ENCODE results near the gene TTC33.

Gene TTC33

GRCh38 chr5:40623480-40624420 lies 132.0 kb downstream of the TTC33 start:
- Histone ChIP-seq H3K27me3 (replicated peaks; ENCODE audit: control insufficient read depth, insufficient read depth, low read length, poor library complexity, severe bottlenecking) (no peaks in the 10 kb centered on the region), H3K27ac (ENCODE audit: insufficient read depth, low read length, poor library complexity, severe bottlenecking) (peak overlapping the region; percentile 36), H3K36me3 (ENCODE audit: control insufficient read depth, insufficient read depth, low read length) (no peaks in the 10 kb centered on the region), H3K9me3 (ENCODE audit: control insufficient read depth, low read length) (no peaks in the 10 kb centered on the region), H3K4me1 (ENCODE audit: control insufficient read depth, insufficient read depth, low read length, poor library complexity, severe bottlenecking) (peaks cover 21% of the 10 kb centered on the region), H3K4me3 (ENCODE audit: insufficient read depth, low read depth, low read length, poor library complexity, severe bottlenecking) (no peak overlapping the region)
- DNase-seq, result peak in 2 of 3 donors; percentile 0 to 18

DNA sequence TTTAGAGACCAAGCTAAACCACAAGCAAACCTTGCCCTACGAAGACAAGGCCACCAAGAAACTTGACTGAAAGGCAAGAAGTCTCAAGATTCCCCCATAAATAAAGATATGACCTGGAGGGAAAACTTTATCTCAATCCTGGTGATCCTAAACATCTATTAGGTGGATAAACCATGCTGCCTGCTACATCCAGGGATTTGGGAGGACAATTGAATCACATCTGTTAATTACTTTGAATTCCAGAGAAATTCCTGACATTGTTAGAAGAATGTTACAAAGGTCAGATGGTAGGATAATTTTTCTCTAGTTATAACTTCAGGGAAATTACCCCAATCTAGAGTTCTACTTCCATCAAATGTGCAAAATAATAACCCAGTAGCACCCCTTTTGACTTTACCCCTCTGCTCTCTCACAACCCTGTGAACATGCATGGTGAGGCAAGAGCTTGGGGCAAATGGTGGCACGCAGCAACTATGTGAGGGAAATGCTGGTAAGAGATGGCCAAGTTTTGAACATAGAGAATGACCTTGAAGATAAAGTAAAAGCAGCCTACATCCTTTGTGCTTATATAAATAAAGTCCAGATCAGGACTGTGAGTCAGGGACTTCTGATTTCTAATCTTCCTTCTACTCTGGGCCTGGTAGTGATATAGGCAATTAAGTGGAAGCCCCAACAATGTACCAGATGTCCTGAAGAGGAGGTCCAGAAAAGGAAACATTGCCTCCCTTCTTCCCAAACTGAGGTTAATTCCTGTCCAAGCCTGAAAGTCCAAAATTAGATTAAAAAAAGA lies 133.1 kb downstream of the TTC33 start:
- H3K36me3 ChIP-seq (ENCODE audit: control insufficient read depth, insufficient read depth, low read length), result no peaks in the 10 kb centered on the region
- H3K9me3 ChIP-seq (ENCODE audit: control insufficient read depth, low read length), result no peaks in the 10 kb centered on the region
- H3K27me3 ChIP-seq (replicated peaks; ENCODE audit: control insufficient read depth, insufficient read depth, low read length, poor library complexity, severe bottlenecking), result no peaks in the 10 kb centered on the region
- peaks cover 21% of the 10 kb centered on the region for H3K4me1 ChIP-seq (ENCODE audit: control insufficient read depth, insufficient read depth, low read length, poor library complexity, severe bottlenecking)
- DNase-seq, result no peak
- H3K4me3 ChIP-seq (ENCODE audit: insufficient read depth, low read depth, low read length, poor library complexity, severe bottlenecking), result no peak overlapping the region
- peak overlapping the region; percentile 36 for H3K27ac ChIP-seq (ENCODE audit: insufficient read depth, low read length, poor library complexity, severe bottlenecking)

GRCh38 chr5:40619421-40619820 lies 136.3 kb downstream of the TTC33 start:
- H3K27ac ChIP-seq (ENCODE audit: insufficient read depth, low read length, poor library complexity, severe bottlenecking), result no peak overlapping the region
- no peak overlapping the region for H3K4me3 ChIP-seq (ENCODE audit: insufficient read depth, low read depth, low read length, poor library complexity, severe bottlenecking)
- no peaks in the 10 kb centered on the region for H3K9me3 ChIP-seq (ENCODE audit: control insufficient read depth, low read length)
- no peak for DNase-seq
- no peaks in the 10 kb centered on the region for H3K27me3 ChIP-seq (replicated peaks; ENCODE audit: control insufficient read depth, insufficient read depth, low read length, poor library complexity, severe bottlenecking)
- H3K36me3 ChIP-seq (ENCODE audit: control insufficient read depth, insufficient read depth, low read length), result no peaks in the 10 kb centered on the region
- H3K4me1 ChIP-seq (ENCODE audit: control insufficient read depth, insufficient read depth, low read length, poor library complexity, severe bottlenecking), result peaks cover 26% of the 10 kb centered on the region

DNA sequence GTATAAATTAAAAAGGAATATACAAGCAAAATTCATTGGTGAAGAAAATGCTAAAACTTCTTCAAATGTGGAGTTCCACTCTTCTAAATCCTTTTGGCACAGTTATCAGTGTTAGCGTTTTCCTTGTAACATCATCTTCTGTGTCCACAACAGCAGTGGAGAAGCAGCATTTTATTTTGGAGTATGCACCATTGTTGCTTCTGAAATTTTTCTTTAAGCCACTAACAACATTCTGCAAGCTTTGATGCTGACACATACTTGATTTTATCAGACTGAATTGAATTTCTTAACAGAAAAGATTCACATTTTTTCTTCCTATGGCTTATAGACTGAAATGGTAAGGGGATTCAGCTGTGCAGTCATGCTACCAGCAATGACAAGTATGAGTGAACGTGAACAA lies 136.8 kb downstream of the TTC33 start:
- H3K9me3 ChIP-seq (ENCODE audit: control insufficient read depth, low read length), result no peaks in the 10 kb centered on the region
- H3K27ac ChIP-seq (ENCODE audit: insufficient read depth, low read length, poor library complexity, severe bottlenecking), result no peak overlapping the region
- H3K36me3 ChIP-seq (ENCODE audit: control insufficient read depth, insufficient read depth, low read length), result no peaks in the 10 kb centered on the region
- DNase-seq, result no peak
- H3K27me3 ChIP-seq (replicated peaks; ENCODE audit: control insufficient read depth, insufficient read depth, low read length, poor library complexity, severe bottlenecking), result no peaks in the 10 kb centered on the region
- H3K4me1 ChIP-seq (ENCODE audit: control insufficient read depth, insufficient read depth, low read length, poor library complexity, severe bottlenecking), result peaks cover 26% of the 10 kb centered on the region
- no peak overlapping the region for H3K4me3 ChIP-seq (ENCODE audit: insufficient read depth, low read depth, low read length, poor library complexity, severe bottlenecking)

- Histone ChIP-seq H3K9me3 (ENCODE audit: control insufficient read depth, low read length) (no peaks in the 10 kb centered on the region), H3K4me1 (ENCODE audit: control insufficient read depth, insufficient read depth, low read length, poor library complexity, severe bottlenecking) (peaks cover 7% of the 10 kb centered on the region), H3K27me3 (replicated peaks; ENCODE audit: control insufficient read depth, insufficient read depth, low read length, poor library complexity, severe bottlenecking) (no peaks in the 10 kb centered on the region), H3K4me3 (ENCODE audit: insufficient read depth, low read depth, low read length, poor library complexity, severe bottlenecking) (no peak overlapping the region), H3K36me3 (ENCODE audit: control insufficient read depth, insufficient read depth, low read length) (no peaks in the 10 kb centered on the region), H3K27ac (ENCODE audit: insufficient read depth, low read length, poor library complexity, severe bottlenecking) (no peak overlapping the region)
- DNase-seq, result no peak
Observed at GRCh38 chr5:40616781-40617180, 139.0 kb downstream of the TTC33 start.

- Histone ChIP-seq H3K4me1 (ENCODE audit: control insufficient read depth, insufficient read depth, low read length, poor library complexity, severe bottlenecking) (peaks cover 5% of the 10 kb centered on the region), H3K27me3 (replicated peaks; ENCODE audit: control insufficient read depth, insufficient read depth, low read length, poor library complexity, severe bottlenecking) (no peaks in the 10 kb centered on the region), H3K27ac (ENCODE audit: insufficient read depth, low read length, poor library complexity, severe bottlenecking) (no peak overlapping the region), H3K4me3 (ENCODE audit: insufficient read depth, low read depth, low read length, poor library complexity, severe bottlenecking) (no peak overlapping the region), H3K9me3 (ENCODE audit: control insufficient read depth, low read length) (no peaks in the 10 kb centered on the region), H3K36me3 (ENCODE audit: control insufficient read depth, insufficient read depth, low read length) (no peaks in the 10 kb centered on the region)
- no peak for DNase-seq
Observed at GRCh38 chr5:40615586-40616170, 140.1 kb downstream of the TTC33 start.

- Histone ChIP-seq H3K9me3 (ENCODE audit: control insufficient read depth, low read length) (no peaks in the 10 kb centered on the region), H3K27ac (ENCODE audit: insufficient read depth, low read length, poor library complexity, severe bottlenecking) (no peak overlapping the region), H3K27me3 (replicated peaks; ENCODE audit: control insufficient read depth, insufficient read depth, low read length, poor library complexity, severe bottlenecking) (no peaks in the 10 kb centered on the region), H3K4me1 (ENCODE audit: control insufficient read depth, insufficient read depth, low read length, poor library complexity, severe bottlenecking) (peaks cover 5% of the 10 kb centered on the region), H3K4me3 (ENCODE audit: insufficient read depth, low read depth, low read length, poor library complexity, severe bottlenecking) (no peak overlapping the region), H3K36me3 (ENCODE audit: control insufficient read depth, insufficient read depth, low read length) (no peaks in the 10 kb centered on the region)
- no peak for DNase-seq
Observed at GRCh38 chr5:40614923-40615585, 140.7 kb downstream of the TTC33 start.

GRCh38 chr5:40614466-40614865 lies 141.3 kb downstream of the TTC33 start:
- no peaks in the 10 kb centered on the region for H3K9me3 ChIP-seq (ENCODE audit: control insufficient read depth, low read length)
- H3K27me3 ChIP-seq (replicated peaks; ENCODE audit: control insufficient read depth, insufficient read depth, low read length, poor library complexity, severe bottlenecking), result no peaks in the 10 kb centered on the region
- no peak overlapping the region for H3K27ac ChIP-seq (ENCODE audit: insufficient read depth, low read length, poor library complexity, severe bottlenecking)
- no peaks in the 10 kb centered on the region for H3K36me3 ChIP-seq (ENCODE audit: control insufficient read depth, insufficient read depth, low read length)
- no peak overlapping the region for H3K4me3 ChIP-seq (ENCODE audit: insufficient read depth, low read depth, low read length, poor library complexity, severe bottlenecking)
- no peak for DNase-seq
- peaks cover 5% of the 10 kb centered on the region for H3K4me1 ChIP-seq (ENCODE audit: control insufficient read depth, insufficient read depth, low read length, poor library complexity, severe bottlenecking)

DNA sequence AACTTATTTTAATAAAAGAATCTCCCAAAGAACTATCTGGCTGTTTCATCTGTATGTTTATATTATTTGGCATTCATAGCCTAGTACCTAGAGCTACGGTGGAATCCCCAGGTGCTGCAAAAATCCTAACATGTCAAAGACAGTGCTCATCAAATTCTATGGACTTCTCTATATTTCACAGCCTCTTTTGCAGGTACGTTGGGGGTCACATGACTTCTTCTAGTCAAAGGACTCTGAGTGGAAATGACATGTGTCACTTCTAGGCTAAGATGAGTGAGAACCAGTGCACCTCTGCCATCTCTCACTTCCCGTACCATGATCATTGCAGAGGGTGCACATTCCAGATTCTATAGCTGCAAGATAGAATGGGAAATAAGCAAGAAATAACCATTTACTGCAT lies 148.6 kb downstream of the TTC33 start:
- Histone ChIP-seq H3K36me3 (ENCODE audit: control insufficient read depth, insufficient read depth, low read length) (no peaks in the 10 kb centered on the region), H3K4me3 (ENCODE audit: insufficient read depth, low read depth, low read length, poor library complexity, severe bottlenecking) (no peak overlapping the region), H3K27ac (ENCODE audit: insufficient read depth, low read length, poor library complexity, severe bottlenecking) (no peak overlapping the region), H3K9me3 (ENCODE audit: control insufficient read depth, low read length) (no peaks in the 10 kb centered on the region), H3K27me3 (replicated peaks; ENCODE audit: control insufficient read depth, insufficient read depth, low read length, poor library complexity, severe bottlenecking) (no peaks in the 10 kb centered on the region), H3K4me1 (ENCODE audit: control insufficient read depth, insufficient read depth, low read length, poor library complexity, severe bottlenecking) (peaks cover 12% of the 10 kb centered on the region)
- DNase-seq, result no peak
